ENCODE measurements around the gene PACSIN3.
"Not testable (repeated sequence)": the region's sequence is repeated elsewhere in the genome, so short reads cannot be mapped to it uniquely, and the experiment has no call there.

PACSIN3 gene

GRCh38 chr11:47198161-47198560 lies 11.9 kb upstream of the PACSIN3 start:
- in situ Hi-C loops (cut with MboI; ENCODE audit: low sequenced_read_pairs): not testable (repeated sequence)

GRCh38 chr11:47192111-47192510 lies 5.9 kb upstream of the PACSIN3 start:
- in situ Hi-C loops (cut with MboI; ENCODE audit: low sequenced_read_pairs): no loop called here

GRCh38 chr11:47191137-47191536 lies 4.9 kb upstream of the PACSIN3 start:
- in situ Hi-C loops (cut with MboI; ENCODE audit: low sequenced_read_pairs): not testable (repeated sequence)

- in situ Hi-C loops (cut with MboI; ENCODE audit: low sequenced_read_pairs): no loop called here
Observed at GRCh38 chr11:47189100-47189834, 3.0 kb upstream of the PACSIN3 start.

- in situ Hi-C loops (cut with MboI; ENCODE audit: low sequenced_read_pairs): no loop called here
Observed at GRCh38 chr11:47188259-47188658, 2.0 kb upstream of the PACSIN3 start.

- in situ Hi-C loops (cut with MboI; ENCODE audit: low sequenced_read_pairs): no loop called here
Observed at GRCh38 chr11:47187723-47188122, 1.5 kb upstream of the PACSIN3 start.

- in situ Hi-C loops (cut with MboI; ENCODE audit: low sequenced_read_pairs): no loop called here
Observed at GRCh38 chr11:47186700-47187695, 764 bp upstream of the PACSIN3 start.

- in situ Hi-C loops (cut with MboI; ENCODE audit: low sequenced_read_pairs): no loop called here
Observed at GRCh38 chr11:47185305-47186075, 744 bp downstream of the PACSIN3 start.

- in situ Hi-C loops (cut with MboI; ENCODE audit: low sequenced_read_pairs): no loop called here
Observed at GRCh38 chr11:47184711-47185304, 1.4 kb downstream of the PACSIN3 start.

- in situ Hi-C loops (cut with MboI; ENCODE audit: low sequenced_read_pairs): no loop called here
Observed at GRCh38 chr11:47183969-47184368, 2.3 kb downstream of the PACSIN3 start.

- in situ Hi-C loops (cut with MboI; ENCODE audit: low sequenced_read_pairs): no loop called here
Observed at GRCh38 chr11:47183031-47183856, 3.0 kb downstream of the PACSIN3 start.

- in situ Hi-C loops (cut with MboI; ENCODE audit: low sequenced_read_pairs): no loop called here
Observed at GRCh38 chr11:47182380-47182779, 3.9 kb downstream of the PACSIN3 start.

GRCh38 chr11:47181271-47181670 lies 5.0 kb downstream of the PACSIN3 start:
- in situ Hi-C loops (cut with MboI; ENCODE audit: low sequenced_read_pairs): no loop called here

GRCh38 chr11:47180006-47180787 lies 6.0 kb downstream of the PACSIN3 start:
- in situ Hi-C loops (cut with MboI; ENCODE audit: low sequenced_read_pairs): no loop called here

- in situ Hi-C loops (cut with MboI; ENCODE audit: low sequenced_read_pairs): no loop called here
Observed at GRCh38 chr11:47179655-47179991, 6.6 kb downstream of the PACSIN3 start.

- in situ Hi-C loops (cut with MboI; ENCODE audit: low sequenced_read_pairs): no loop called here
Observed at GRCh38 chr11:47178737-47179654, 7.2 kb downstream of the PACSIN3 start.

GRCh38 chr11:47178316-47178715 lies 7.9 kb downstream of the PACSIN3 start:
- in situ Hi-C loops (cut with MboI; ENCODE audit: low sequenced_read_pairs): no loop called here

GRCh38 chr11:47177846-47178245 lies 8.4 kb downstream of the PACSIN3 start:
- in situ Hi-C loops (cut with MboI; ENCODE audit: low sequenced_read_pairs): no loop called here

Measured in HL-60/S4 treated with retinoic acid at 250 ng/mL for 4 days and 3 days (cell line).